KOPT-K1 (cell line): Measurements from ENCODE around the gene PROK1.
"Not testable (repeated sequence)": the region's sequence is repeated elsewhere in the genome, so short reads cannot be mapped to it uniquely, and the experiment has no call there.

Experiments used
- H3K27ac ChIP-seq: fragments of 200-600 bp; sonication (generic); 2 replicates; pipeline ENCODE4 v1.5.1; 2016; ENCODE audit warnings: antibody characterized with exemption, mild to moderate bottlenecking, low read depth, low read length; ENCODE audit not compliant: poor library complexity, severe bottlenecking
- H3K36me3 ChIP-seq: fragments of 200-600 bp; sonication (generic); 2 replicates; pipeline ENCODE4 v1.5.1; 2017; ENCODE audit warnings: antibody characterized with exemption, mild to moderate bottlenecking, low read length, moderate library complexity; ENCODE audit not compliant: insufficient read depth
- H3K9me3 ChIP-seq: fragments of 200-600 bp; sonication (generic); 2 replicates; pipeline ENCODE4 v1.5.1; 2017; ENCODE audit warnings: antibody characterized with exemption, low read length, mild to moderate bottlenecking; ENCODE audit not compliant: insufficient read depth, poor library complexity, severe bottlenecking

Gene PROK1

DNA sequence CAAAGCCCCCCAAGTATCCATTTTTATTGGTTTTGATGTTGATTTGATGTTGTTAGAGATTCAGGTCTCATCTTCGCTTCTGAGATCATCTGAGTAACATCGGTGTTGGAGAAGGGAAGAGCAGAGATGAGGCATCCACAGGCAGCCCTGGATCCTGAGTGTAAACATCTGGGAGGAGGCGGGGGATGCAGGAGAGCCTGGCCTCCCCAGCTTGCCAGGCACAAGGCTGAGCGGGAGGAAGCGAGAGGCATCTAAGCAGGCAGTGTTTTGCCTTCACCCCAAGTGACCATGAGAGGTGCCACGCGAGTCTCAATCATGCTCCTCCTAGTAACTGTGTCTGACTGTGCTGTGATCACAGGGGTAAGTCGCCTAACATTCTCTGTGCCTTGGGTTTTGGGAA is at the start of gene PROK1:
Gene PROK1 (plus strand): TSS at position 221 of the 400 bp plus-strand sequence. CDS start 68 bp downstream, at position 289.
- Histone ChIP-seq H3K27ac (no peak within 1 kb of the TSS), H3K9me3 (no peaks in the 10 kb centered on the region), H3K36me3 (no peaks in the 10 kb centered on the region)

- Histone ChIP-seq H3K27ac (no peak overlapping the region), H3K36me3 (peaks cover 66% of the 10 kb centered on the region), H3K9me3 (no peaks in the 10 kb centered on the region)
These were observed 47.1 kb upstream of the PROK1 start for GRCh38 chr1:110403805-110404204.

DNA sequence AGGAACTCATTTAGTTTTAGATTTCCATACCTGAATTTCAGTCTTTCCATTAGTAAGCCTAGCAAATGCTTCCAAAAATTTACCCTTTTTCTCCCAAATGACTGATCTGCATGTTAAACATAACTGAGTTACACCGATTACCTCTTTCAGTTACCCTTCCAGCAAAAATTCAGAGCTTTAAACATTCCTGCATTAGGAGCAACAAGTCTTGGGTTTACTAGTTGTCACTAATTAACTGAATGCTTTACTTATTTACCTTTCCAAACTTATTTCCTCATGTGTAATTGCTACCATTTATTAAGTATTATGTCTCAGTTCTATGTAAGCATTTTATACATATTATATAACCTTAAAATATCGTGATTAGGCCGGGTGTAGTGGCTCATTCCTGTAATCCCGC is 46.5 kb upstream of the PROK1 start:
- Histone ChIP-seq H3K36me3 (peaks cover 60% of the 10 kb centered on the region), H3K9me3 (no peaks in the 10 kb centered on the region), H3K27ac (no peak overlapping the region)

DNA sequence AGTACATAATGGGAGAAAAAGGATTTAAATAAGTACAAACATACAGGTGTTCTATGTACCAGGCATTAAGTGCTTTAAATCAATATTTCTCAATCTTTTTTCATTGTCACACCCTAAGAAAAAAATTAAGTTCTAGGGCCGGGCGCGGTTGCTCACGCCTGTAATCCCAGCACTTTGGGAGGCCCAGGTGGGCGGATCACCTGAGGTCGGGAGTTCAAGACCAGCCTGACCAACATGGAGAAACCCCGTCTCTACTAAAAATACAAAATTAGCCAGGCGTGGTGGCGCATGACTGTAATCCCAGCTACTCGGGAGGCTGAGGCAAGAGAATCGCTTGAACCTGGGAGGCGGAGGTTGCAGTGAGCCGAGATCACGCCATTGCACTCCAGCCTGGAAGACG is 44.5 kb upstream of the PROK1 start:
- not testable (repeated sequence) for H3K9me3 ChIP-seq
- H3K36me3 ChIP-seq: peaks cover 40% of the 10 kb centered on the region
- H3K27ac ChIP-seq: peak overlapping the region; percentile 83

DNA sequence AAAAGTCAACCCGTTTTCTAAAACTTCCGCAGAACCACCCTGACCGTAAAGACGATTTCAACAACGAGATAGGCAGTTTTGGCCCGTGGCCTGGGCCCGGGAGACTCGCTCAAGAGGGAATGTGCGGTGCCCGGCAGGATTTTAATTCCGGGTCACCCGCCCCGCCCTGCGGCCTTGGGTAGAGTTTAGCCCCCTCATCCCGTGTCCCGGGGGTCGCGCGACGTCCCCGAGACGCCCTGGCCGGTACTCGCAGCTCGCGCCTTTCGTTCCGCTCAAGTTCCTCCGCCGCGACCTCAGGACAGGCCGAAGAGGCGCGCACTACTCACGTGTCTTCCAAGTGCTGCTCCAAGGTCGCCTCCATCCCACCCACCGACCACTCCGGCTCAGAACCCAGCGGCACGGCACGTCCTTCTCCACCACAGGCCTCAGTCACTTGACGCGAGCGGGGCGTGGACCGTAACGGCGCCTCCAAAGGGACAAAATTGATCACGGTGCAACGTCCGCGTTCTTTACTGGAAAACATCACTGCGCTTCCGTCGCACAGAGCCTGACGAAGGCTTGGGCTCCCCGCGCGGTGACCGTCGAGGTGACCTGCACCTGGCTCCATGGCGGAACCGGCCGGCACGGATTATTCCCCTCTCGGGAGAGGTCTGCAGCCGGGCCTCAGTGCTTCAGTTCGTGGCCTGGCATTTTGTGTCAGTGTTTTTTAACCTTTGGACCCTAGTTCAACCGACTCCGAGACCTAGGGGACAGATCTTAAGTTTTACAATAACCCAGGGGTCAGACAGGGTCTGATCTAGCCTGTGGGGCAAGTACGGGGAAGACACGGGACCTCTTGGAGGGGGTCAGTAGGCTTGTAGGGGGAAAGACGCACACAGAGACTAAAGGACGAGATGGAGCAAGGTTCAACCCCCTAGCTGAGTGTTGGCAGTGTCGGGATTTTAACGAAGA is 43.4 kb upstream of the PROK1 start, which contains the start of gene LAMTOR5:
Gene LAMTOR5 (minus strand): TSS at position 435 of the 951 bp plus-strand sequence. CDS start 74 bp downstream, at position 361.
- no peaks in the 10 kb centered on the region for H3K9me3 ChIP-seq
- H3K27ac ChIP-seq: peak within 1 kb of the TSS; percentile 83
- H3K36me3 ChIP-seq: peaks cover 29% of the 10 kb centered on the region

DNA sequence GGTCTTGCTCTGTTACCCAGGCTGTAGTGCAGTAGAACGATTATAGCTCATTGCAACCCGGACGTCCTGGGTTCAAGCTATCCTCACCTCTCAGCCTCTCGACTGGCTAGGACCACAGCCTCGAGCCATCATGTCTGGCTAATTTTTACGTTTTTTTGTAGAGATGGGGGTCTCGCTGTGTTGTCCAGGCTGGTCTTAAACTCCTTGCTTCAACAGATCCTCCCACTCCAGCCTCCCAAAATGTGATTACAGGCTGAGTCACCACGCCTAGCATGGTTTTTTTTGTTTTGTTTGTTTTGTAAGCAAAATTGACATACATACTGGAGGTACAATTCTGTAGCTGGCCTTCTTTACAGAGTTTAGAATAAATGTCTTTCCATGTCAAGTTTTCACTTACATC is 42.5 kb upstream of the PROK1 start:
- Histone ChIP-seq H3K36me3 (peaks cover 19% of the 10 kb centered on the region), H3K27ac (no peak overlapping the region), H3K9me3 (no peaks in the 10 kb centered on the region)

DNA sequence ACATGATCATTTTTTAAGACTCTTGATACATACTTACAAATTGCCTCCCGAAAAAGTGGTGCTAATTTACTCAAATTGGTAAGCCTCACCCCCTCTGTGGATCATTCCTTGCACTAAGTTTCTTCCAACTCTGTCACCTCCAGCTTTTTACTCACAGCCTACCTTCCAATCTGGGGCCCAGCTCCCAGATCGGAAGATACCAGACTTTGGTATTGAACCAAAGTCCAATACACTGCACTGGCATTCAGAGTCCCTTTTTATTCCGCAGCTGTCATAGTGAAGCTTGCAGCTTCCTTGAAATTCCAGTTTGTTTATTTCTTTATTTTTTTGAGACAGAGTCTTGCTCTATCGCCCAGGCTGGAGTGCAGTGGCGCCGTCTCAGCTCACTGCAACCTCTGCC is 41.6 kb upstream of the PROK1 start:
- no peak overlapping the region for H3K27ac ChIP-seq
- no peaks in the 10 kb centered on the region for H3K9me3 ChIP-seq
- peaks cover 11% of the 10 kb centered on the region for H3K36me3 ChIP-seq

- Histone ChIP-seq H3K36me3 (no peaks in the 10 kb centered on the region), H3K9me3 (no peaks in the 10 kb centered on the region), H3K27ac (no peak overlapping the region)
These were observed 39.7 kb upstream of the PROK1 start for GRCh38 chr1:110411173-110411735.

DNA sequence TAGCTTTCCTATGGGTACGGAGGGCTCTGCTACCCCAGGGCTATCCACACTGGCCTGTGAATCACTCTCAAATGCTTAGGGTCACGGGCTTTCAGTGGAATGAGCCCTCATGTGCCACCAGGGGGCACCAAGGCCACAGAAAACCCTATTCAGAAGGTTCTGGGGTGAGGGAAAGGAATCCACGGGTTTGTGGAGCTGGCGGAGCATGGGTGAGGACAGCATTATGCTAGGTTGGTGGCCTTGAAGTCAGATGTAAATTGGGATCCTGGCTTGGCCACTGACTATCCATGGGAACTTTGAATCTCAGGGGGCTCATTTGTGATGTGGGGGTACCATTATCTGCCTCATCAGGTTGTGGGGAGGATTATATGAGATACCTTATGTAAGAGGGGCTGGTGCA is 38.4 kb upstream of the PROK1 start:
- H3K27ac ChIP-seq: no peak overlapping the region
- no peaks in the 10 kb centered on the region for H3K9me3 ChIP-seq
- no peaks in the 10 kb centered on the region for H3K36me3 ChIP-seq

DNA sequence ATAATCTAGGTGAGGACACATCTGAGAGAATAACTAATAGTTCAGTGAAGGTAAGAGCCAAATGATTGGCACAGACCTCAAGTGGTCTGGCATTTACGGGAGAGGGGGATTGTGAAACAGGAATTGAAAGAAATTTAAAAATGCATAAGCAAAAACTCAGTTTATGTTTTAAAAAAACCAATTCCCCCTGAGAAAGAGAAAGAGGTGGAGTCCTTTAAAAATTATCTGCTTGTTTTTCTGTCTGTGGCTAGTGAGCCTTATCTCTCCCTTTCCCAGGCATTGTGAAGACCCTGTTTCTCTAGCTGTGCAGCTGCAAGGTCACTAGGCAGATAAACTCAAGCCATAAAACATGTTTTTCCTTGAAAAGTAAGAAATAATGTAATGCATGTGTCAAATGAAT is 37.9 kb upstream of the PROK1 start:
- H3K36me3 ChIP-seq, H3K9me3 ChIP-seq, H3K27ac ChIP-seq: not testable (repeated sequence)

DNA sequence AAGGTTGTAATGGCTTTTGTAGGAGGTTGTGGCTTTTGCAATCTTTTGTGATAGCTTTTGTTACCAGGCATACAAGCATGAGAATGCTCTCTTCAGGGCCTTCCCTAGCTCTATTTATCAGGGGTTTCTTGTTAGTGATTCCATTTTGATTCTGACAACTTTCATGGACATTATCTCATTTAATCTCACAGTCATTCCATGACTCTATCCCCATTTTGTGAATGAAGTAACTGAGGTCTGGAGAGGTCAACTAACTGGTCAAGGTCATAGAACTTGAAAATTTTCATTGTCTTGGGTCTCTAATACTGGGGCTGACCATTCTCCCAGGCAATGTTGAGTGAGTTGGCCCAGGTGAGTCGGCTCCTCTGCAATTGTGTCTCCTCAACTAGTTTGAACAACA is 32.2 kb upstream of the PROK1 start:
- Histone ChIP-seq H3K27ac (no peak overlapping the region), H3K36me3 (no peaks in the 10 kb centered on the region), H3K9me3 (peaks cover 9% of the 10 kb centered on the region)

DNA sequence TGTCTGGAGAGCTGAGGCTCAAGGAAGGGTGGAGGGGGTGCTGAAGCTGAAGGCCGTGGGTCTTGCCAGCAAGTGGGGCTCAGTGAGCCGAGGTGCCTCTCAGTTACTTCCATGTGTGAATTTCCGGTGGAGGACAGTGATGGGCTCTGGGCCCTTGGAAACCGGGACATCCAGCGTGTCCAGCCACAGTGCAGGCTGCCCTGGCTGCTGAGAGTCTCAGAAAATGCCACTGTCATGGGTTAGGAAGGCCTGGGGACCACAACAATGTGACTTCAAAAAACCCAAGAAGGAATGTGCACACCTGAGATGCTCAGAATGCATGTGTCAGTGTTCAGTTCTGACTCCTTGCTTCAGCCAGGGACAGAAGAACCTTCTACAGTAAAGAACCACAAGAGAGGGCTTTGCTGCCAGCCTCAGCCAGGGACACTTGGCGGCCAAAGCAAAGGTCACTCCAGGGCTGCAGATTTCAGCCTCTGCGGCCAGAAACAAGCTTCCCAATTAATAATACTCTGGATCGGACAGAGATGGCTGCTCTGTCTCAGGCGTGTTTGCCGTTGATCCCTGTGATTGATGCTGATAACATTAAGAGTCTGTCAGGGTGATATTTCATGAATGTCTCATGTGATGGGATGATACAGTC is 30.8 kb upstream of the PROK1 start:
- peaks cover 9% of the 10 kb centered on the region for H3K9me3 ChIP-seq
- no peak overlapping the region for H3K27ac ChIP-seq
- H3K36me3 ChIP-seq: no peaks in the 10 kb centered on the region

GRCh38 chr1:110420874-110421793 is 29.8 kb upstream of the PROK1 start:
- Histone ChIP-seq H3K9me3 (peaks cover 9% of the 10 kb centered on the region), H3K36me3 (no peaks in the 10 kb centered on the region), H3K27ac (no peak overlapping the region)

GRCh38 chr1:110424699-110425611 is 26.0 kb upstream of the PROK1 start:
- H3K9me3 ChIP-seq: peaks cover 9% of the 10 kb centered on the region
- no peaks in the 10 kb centered on the region for H3K36me3 ChIP-seq
- H3K27ac ChIP-seq: no peak overlapping the region
